NOMO-1 (cell line): ENCODE data around the gene FOXB1.

ENCODE experiments used
- DNase-seq, 2 experiments: peaks; one replicate each; lab custom pipeline; 2025; ENCODE audit not compliant: unreplicated experiment in 2 of 2; lab: John Stamatoyannopoulos, UW

Gene FOXB1

DNA sequence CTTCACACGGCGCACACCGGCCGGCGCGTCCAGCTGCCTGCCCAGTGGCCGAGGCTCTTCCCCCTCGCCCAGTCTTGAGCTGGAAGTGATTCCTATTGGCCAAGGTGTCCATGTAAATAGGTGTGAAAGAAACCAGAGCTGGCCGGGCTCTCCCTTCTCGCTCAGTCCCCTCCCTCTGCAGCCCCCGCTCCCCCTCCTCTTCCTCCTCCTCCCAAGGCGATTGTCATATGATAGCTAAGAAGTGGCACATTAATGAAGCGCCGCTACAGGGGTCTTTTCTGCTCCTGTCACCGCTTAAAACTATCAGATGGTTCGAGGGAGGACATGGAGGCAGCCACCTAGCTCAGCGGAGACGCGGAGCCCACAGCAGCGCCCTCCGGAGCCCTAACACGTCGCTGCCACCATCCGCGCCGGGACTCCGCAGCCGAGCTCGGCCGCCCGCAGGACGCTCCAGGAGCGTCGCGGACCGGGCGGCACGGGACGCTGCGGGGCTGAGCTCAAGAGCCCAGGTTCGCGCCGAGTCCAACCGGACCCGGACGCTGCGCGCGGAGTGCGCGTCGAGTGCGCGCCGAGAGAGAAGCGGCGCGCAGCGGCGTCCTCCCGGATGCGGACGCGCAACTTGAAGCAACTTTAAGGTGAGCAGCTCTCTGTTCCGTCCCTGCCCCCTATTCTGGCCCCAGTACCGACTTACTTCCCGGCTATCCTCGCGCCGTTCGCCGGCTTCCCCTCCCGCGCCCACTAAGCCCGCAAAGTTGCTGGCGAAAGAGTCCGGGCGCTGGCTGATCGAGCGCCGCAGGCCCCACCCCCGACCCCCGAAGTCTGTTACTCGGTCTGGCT lies at the start of gene FOXB1:
FOXB1 (plus strand) TSS at position 303 of the 837 bp plus-strand sequence. CDS start 653 bp downstream, outside the sequence.
- no peak for DNase-seq

DNA sequence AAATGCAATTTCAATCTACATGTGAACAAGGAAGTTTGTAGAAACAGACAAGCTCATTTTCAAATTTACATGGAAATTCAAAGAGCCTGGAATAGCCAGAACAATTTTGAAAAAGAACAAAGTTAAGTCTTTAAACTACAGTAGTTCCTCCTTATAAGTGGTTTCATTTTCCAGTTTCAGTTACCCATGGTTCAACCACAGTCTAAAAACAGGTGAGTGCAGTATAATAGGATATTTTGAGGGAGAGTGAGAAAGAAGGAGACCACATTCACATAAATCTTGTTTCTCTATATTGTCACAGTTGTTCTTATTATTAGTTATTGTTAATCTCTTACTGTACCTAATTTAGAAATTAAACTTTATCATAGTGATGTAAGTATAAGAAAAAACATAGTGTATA lies 45.8 kb upstream of the FOXB1 start:
- DNase-seq = no peak

GRCh38 chr15:59960318-59960717 lies 43.8 kb upstream of the FOXB1 start:
- DNase-seq = no peak

DNA sequence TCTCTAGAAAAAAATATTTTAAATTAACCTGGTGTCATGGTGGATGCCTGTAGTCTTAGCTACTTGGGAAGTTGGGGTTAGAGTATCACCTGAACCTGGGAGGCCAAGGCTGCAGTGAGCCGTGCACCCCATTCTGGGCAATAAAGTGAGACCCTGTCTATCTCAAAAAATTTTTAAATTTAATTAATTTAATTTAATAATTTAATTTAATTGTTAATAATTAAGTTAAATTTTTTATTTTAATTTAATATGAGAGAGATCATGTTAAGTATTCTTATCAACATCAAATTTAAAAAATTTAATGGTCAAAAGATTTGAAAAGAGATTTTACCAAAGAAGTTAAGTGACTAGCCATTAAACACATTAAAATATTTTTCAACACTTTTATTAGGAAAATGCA lies 40.8 kb upstream of the FOXB1 start:
- no peak for DNase-seq

- no peak for DNase-seq
Observed at GRCh38 chr15:59963925-59964324, 40.2 kb upstream of the FOXB1 start.

DNA sequence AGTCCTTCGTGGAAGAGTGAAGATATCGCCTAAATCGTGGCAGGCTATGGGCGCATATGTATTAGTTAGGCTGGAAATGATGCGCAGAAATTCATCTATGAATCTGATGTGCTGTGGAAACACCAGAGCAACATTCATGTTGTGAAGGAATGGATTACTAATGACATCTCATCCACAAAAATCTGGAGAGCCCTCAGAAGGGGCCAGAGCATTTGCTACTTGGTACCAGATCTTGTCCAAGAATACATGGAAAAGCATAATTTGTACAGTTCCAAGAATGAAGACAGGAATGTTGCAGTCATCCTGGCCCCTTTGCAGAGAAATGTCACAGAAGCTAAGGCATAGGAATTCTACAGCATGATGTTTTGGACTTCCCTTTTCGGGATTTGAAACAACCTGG lies 38.4 kb upstream of the FOXB1 start:
- no peak for DNase-seq

DNA sequence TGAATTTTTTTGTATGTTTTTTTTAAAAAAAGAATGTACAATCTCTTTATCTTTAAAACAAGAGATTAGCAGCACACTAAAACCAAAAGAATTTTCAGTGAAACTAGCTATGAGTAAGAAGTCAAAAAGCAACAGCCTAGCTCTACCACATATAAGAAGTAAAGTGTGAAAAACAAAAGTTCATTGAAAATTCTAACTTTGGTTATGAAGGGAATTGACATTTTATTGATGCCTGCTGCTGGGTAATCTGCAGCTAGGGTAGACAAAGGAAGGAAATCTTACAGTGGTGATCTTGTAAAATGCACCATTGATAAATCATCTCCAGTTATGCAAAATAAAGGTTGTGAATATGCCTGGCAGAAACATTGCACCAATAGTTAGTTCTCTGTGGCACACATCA lies 37.8 kb upstream of the FOXB1 start:
- no peak for DNase-seq

GRCh38 chr15:59968314-59968713 lies 35.8 kb upstream of the FOXB1 start:
- no peak for DNase-seq

DNA sequence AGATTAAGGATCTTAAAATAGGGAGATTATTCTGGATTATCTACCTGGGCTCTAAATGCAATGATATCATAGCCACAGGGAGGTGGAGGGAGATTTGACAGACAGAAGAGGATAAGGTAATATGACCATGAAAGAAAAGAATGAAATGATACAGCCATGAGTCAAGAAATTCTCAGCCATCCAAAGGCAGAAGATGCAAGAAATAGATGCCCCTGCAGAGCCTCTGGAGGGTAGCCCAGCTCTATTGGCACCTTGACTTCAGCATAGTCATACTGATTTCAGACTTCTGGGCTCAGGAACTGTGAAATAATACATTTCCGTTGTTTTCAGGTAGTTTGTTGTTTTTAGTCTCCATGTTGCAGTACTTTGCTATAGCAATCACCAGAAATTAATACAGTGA lies 31.9 kb upstream of the FOXB1 start:
- no peak for DNase-seq

DNA sequence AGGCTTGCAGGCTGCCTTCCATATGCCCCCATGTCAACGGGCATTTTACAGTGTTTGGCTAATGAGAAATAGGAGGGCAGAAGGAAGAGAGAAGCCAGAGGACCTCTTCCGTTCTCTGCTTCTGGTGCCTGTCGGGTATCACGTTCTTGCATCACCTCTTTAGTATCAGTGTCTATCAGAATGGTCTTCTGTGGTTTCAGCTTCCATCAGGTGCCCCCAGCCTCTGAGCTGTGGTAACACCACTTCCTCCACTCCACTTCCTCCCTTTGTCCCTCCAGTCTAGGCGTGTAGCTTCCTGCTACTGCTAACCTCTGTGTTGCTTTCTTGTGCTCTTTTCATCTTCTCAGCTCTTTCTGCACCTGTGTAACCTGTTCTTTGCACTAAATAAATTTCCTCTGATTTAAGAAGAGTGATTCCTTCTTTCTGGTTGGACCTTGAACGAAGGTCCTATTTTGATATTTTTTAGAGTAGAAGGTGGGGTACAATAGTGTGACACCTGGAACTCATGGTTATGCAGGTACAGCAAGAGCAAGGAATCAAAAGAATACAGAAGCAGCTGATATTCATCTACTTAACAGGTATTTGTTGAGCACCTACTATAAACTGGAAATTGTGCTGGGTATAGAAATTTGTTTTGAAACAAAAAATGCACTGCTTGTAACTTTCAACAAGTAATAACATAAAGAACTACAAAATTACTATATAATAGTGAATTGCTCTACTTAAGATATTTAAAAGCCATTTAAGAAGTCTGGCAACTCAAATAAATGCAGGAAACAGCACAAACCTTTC lies 27.4 kb upstream of the FOXB1 start:
- DNase-seq = peak; percentile 81 to 94

DNA sequence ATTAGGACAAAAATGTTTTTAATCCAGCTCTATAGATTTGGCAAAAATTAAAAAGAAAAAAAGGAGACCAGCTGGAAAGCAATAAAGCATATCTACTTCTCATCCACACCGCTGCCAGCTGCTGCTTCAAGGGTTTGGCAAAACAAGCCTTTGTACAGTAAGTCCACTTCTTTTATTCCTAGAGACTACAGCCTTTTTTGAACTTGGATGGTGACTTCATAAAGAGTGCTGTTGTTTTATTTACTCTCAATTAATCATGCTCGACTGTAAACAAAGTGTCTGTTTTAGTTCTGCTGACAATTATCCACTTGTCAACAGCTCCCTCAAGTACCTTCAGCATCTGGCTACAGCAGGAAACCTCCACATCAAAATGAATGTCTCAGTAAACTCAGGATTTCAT lies 12.3 kb upstream of the FOXB1 start:
- no peak for DNase-seq

DNA sequence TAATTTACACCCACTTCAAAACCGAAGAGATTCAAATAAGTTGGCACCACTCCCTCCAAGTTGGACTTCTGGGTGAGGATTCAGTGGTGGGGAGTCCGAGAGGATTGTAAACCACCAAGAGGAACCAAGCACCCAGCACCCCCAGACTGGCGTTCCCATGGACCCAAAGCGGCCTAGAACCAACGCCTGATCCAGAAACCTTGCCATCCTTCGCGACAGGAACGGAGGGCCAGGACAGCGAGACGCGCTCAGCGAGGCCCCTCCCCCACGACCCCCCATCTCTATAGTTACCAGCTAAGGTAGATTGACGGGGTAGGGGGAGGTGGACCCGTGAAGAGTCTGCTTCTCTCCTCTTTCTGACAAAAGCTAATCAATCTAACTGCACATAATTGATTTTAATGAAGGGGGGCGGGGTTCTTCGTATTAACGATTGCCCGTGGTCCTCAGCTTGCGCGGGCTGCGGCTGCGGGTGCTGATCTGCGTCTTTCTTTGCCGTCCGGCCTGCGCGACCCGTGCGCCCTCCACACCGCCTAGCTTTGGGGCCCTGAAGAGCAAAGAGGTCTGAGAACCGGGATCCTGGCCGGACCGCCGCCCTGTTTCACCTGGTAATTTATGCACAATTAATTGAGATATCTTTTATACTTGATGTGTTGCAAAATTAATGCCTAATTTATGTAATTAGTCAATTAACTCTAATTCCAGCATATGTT lies 10.9 kb upstream of the FOXB1 start:
- DNase-seq = no peak

GRCh38 chr15:59993950-59994401 lies 10.1 kb upstream of the FOXB1 start:
- DNase-seq = no peak

GRCh38 chr15:59994526-59994887 lies 9.6 kb upstream of the FOXB1 start:
- DNase-seq = no peak

DNA sequence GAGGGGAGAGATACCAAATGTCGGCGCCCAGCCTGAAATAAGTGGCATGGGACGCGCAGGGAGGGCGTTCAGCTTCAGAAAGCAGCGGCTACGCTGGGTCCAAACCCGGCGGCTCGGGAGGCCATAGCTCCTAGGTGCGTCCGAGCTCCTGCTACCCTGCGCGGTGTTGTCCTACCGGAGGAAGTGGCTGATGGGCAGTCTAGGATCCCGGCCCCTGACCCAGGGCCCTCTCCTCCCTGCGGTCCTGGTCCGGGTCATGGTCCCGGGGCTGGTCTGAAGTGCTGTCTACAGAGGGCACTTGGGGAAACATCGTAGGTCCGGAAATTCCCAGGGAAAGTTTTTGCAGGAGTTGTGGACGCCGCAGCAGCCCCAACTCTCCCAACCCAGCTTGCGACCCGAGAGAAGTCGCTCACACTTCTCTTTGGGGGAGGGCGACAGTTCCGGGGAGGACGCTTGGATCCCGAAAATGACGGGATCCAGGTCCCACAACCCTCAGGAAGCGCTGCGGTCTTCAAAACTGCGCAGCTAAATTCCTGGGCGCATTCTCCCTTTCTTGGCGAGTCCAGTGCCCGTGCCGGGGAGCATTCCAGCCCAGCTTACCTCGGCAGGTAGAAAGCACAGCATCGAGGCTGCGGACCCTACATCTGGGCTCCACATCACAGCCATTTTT lies 9.1 kb upstream of the FOXB1 start:
- no peak for DNase-seq

GRCh38 chr15:59995568-59996297 lies 8.4 kb upstream of the FOXB1 start:
- no peak for DNase-seq

- DNase-seq = no peak
Observed at GRCh38 chr15:59996298-59997041, 7.6 kb upstream of the FOXB1 start.

DNA sequence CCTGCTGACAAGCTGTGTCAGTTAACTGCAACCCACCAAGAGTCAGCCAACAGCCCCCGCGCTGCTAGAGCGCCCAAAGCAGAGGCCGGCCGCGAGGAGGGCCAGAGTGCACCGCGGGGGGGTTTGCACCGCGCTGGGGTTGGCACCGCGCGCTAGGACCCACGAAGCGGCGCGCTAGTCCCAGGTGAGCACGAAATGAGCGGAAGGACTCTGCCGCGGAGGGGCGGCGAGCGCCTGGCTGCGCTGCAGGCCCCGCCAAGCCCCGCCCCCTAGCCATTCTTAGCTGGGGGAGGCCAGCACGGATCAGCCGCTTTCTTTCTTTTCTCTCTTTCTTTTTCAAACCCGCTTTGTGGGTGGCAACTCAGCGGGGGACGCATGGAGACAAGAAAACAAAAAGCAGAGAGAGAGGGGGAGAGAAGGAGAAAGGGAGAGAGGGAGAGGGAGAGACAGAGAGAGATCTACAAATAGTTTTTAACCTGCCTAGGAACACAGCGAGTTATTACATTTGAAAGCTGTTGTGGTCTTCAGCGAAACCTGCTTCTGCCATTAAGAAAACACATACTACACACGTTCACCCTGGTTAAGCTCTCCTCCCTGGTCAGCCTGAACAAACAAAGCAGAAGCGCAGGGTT lies 6.9 kb upstream of the FOXB1 start:
- no peak for DNase-seq

DNA sequence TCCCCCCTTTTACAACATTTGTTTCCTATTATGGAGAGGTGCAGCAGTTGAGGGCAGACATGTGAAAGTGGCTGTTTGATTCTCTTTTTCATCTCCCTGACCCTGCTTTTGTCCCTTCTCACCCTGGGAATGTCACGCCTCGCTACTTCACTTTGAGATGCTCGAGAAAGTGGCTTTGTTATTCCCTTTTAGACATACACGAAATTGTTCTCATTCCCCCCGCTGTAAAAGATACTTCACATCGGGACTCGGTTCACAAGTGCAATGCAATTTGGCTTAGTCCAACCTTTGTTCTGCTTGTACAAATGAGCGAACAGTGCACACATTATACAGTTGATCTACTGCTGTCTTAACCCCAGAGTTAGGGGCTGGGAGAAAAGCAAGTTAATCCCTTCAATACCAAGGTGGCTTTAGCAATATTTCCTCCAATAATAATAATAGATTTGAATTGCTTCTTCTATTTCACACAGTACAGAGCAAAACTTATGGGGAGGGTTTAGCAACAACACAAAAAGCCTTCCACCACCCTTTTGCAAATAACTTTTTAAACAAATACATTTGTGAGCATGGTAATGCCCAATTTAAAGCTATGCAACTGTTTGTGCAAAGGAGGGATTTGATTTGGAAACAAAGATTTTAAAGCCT lies 5.7 kb upstream of the FOXB1 start:
- DNase-seq = no peak
